Activated B cell treated with CpG ODN at 0.5 μM for 24 hours (primary cell): ENCODE measurements around the gene NNT. TPM values are rescaled to one million over a fixed set of nuclear protein-coding genes. Genes with fewer than 3 reads are reported as not detected.

ENCODE experiments used
- ATAC-seq: fragments of 200-7000 bp; cut with Tn5 transposase; one replicate; pipeline ENCODE4 v1.10.0; 2021; ENCODE audit warnings: low read depth, mild to moderate bottlenecking, moderate library complexity
- CTCF ChIA-PET: fragments of 350-600 bp; sonication (Branson Sonifier 250); formaldehyde crosslinking; loops from one replicate; lab custom pipeline; 2021; ENCODE audit warnings: antibody characterized with exemption; lab: Charles Lee
- POLR2A ChIA-PET: fragments of 350-600 bp; sonication (Branson Sonifier 250); formaldehyde crosslinking; loops from one replicate; lab custom pipeline; 2021; ENCODE audit warnings: antibody characterized with exemption; lab: Charles Lee
- DNase-seq: peaks from one replicate; pipeline ENCODE4 v3.0.0; 2022
- H3K27ac Mint-ChIP-seq: one replicate; pipeline ENCODE4 v1.8.0; 2020; ENCODE audit warnings: mixed read lengths
- H3K27me3 Mint-ChIP-seq: one replicate; pipeline ENCODE4 v1.8.0; 2021; ENCODE audit warnings: mixed read lengths
- H3K36me3 Mint-ChIP-seq: one replicate; pipeline ENCODE4 v1.8.0; 2021; ENCODE audit warnings: low read depth, mixed read lengths
- H3K4me1 Mint-ChIP-seq: one replicate; pipeline ENCODE4 v1.8.0; 2021; ENCODE audit warnings: mixed read lengths
- H3K4me3 Mint-ChIP-seq: one replicate; pipeline ENCODE4 v1.8.0; 2020; ENCODE audit warnings: mild to moderate bottlenecking, mixed read lengths
- H3K9me3 Mint-ChIP-seq: one replicate; pipeline ENCODE4 v1.8.0; 2020; ENCODE audit warnings: mixed read lengths
- intact Hi-C: fragments of 100-400 bp; cut with micrococcal nuclease; formaldehyde crosslinking; loops from one replicate; pipeline ENCODE4 v1.15.1; 2024
- total RNA-seq: library from RNA; stranded (reverse); gene quantifications from 2 replicates; pipeline ENCODE4 v1.2.3, GENCODE V29; 2022
- TF ChIP-seq, protein P1 (sequence below): fragments of 200-600 bp; IDR thresholded peaks from one replicate; pipeline ENCODE4 v1.8.0; 2022; ENCODE audit warnings: antibody characterized with exemption, mild to moderate bottlenecking

The NNT gene
- total RNA-seq, 1 donor from 2014 or later, result 63.0 TPM

DNA sequence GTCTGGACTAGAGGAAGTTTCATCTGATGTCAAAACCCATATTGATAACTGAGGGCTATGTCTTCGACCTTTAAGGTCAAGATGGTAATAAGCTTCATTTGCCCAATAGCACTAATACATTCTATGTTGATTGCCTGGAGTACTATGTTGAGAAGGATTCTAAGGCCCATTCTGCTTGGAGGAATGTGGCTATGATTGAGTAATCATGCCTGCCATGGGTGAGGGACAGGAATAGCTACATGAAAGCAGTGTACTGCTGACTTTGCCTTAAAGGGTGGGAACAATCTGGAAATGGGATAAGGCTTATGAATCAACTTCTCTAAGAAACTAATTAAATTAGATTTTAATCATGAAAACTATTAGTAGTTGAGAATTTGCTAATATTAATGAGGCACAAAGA is 13.6 kb downstream of the NNT start:
- ChIA-PET POLR2A (no interaction called here), CTCF (interaction anchor here (2.3 kb wide), 1 partner anchor 14 kb away, joined by 10 read pairs; no protein-coding TSS in a partner anchor)
- Mint-ChIP-seq H3K27ac (no peak overlapping the region), H3K9me3 (no peaks in the 10 kb centered on the region), H3K4me1 (no peaks in the 10 kb centered on the region), H3K36me3 (peaks cover 60% of the 10 kb centered on the region), H3K4me3 (no peak overlapping the region), H3K27me3 (no peaks in the 10 kb centered on the region)
- TF ChIP-seq, protein P1, sequence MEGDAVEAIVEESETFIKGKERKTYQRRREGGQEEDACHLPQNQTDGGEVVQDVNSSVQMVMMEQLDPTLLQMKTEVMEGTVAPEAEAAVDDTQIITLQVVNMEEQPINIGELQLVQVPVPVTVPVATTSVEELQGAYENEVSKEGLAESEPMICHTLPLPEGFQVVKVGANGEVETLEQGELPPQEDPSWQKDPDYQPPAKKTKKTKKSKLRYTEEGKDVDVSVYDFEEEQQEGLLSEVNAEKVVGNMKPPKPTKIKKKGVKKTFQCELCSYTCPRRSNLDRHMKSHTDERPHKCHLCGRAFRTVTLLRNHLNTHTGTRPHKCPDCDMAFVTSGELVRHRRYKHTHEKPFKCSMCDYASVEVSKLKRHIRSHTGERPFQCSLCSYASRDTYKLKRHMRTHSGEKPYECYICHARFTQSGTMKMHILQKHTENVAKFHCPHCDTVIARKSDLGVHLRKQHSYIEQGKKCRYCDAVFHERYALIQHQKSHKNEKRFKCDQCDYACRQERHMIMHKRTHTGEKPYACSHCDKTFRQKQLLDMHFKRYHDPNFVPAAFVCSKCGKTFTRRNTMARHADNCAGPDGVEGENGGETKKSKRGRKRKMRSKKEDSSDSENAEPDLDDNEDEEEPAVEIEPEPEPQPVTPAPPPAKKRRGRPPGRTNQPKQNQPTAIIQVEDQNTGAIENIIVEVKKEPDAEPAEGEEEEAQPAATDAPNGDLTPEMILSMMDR, result no peak
- no peak for DNase-seq
- intact Hi-C loops, result no loop called here
- ATAC-seq, result no peak

DNA sequence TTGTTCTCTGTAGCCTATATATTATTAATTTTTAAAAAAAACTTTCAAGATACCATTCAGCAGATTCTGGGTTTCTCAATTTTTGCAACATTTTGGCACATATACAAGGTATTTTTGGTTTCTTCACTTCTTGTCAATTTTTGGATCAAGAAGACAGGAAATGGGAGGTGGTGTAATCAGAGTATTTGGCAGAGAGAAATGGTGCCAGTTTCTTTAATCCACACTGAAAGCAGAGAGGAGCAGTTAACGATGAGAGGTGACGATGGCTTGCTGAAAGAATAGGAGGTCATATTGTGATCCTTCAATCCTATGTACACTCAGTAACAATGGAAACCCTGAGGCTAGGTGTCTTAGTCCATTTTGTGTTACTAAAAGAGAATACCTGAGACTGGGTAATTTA is 16.4 kb downstream of the NNT start:
- H3K36me3 Mint-ChIP-seq, result peaks cover 57% of the 10 kb centered on the region

DNA sequence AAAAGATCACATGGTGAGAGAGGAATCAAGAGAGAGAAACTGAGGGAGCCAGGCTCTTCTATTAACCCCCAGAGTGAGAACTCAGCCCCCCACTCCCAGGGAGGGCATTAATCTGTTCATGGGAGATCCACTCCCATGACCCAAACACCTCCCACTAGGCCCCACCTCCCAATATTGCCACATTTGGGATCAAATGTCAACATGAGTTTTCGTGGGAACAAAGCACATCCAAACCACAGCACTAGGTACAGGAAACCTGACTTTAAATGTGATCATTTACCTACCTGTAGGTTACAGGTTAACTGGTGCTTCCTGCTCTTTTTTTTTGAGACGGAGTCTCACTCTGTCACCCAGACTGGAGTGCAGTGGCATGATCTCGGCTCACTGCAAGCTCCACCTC is 16.9 kb downstream of the NNT start:
- ChIA-PET POLR2A (no interaction called here), CTCF (interaction anchor here (2.2 kb wide), 1 partner anchor 11 kb away, joined by 6 read pairs; no protein-coding TSS in a partner anchor)
- ATAC-seq (no peak), DNase-seq (no peak)
- H3K36me3 Mint-ChIP-seq, result peaks cover 59% of the 10 kb centered on the region
- TF ChIP-seq, protein P1, result no peak
- H3K9me3 Mint-ChIP-seq, result no peaks in the 10 kb centered on the region
- H3K27me3 Mint-ChIP-seq, result no peaks in the 10 kb centered on the region
- no peak overlapping the region for H3K4me3 Mint-ChIP-seq
- intact Hi-C loops, result no loop called here
- peaks cover 3% of the 10 kb centered on the region for H3K4me1 Mint-ChIP-seq
- no peak overlapping the region for H3K27ac Mint-ChIP-seq

More for the DNA sequence above, 16.4 kb downstream of the NNT start:
- Mint-ChIP-seq H3K27ac (no peak overlapping the region), H3K4me1 (peaks cover 3% of the 10 kb centered on the region), H3K9me3 (no peaks in the 10 kb centered on the region), H3K27me3 (no peaks in the 10 kb centered on the region), H3K4me3 (no peak overlapping the region)
- ChIA-PET POLR2A (no interaction called here), CTCF (interaction anchor here (1.2 to 2.2 kb wide), 2 partner anchors 12 kb away, joined by 4 to 6 read pairs; no protein-coding TSS in a partner anchor)
- intact Hi-C loops, result no loop called here
- ATAC-seq (no peak), DNase-seq (no peak)
- TF ChIP-seq, protein P1, result no peak

DNA sequence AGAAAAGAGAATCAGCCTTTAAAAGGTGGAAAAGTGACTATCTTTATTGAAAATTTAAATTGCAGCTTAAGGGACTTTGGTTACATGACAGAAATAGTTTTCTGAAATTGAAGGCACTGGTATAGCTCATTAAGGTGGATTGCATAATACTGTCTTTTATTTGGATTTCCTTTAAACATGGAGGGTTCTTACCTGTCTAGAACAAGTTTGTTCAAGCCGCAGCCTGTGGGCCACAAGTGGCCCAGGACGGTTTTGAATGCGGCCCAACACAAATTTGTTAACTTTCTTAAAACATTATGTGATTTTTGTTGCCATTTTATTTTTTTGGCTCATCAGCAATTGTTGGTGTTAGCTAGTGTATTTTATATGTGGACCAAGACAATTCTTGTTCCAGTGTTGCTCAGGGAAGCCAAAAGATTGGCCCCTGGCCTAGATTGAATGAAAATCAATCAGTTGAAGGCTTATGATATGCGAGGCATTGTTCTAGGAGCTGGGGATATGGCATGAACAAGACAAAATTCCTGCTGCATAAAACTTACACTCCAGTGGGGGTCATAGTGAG is 18.0 kb downstream of the NNT start:
- H3K9me3 Mint-ChIP-seq, result no peaks in the 10 kb centered on the region

DNA sequence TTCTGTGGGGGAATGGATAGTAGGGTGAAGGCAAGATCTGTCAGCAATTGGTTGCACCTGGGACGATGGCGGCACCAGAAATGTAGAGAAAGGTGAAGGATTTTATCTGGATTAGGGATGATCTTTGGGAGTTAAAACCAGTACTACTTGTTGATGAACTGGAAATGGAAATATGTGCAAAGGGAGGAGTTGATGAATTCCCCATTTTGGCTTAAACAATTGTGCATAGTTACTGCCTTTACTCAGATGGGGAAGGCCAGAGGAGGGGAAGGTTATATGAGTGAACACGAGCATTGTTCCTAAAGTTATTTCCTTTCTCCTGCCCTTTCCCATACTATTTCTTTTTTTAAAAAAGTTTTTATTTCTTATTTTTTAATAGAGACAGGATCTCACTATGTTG is 19.1 kb downstream of the NNT start:
- intact Hi-C loops, result no loop called here
- no peak overlapping the region for H3K4me3 Mint-ChIP-seq
- H3K27ac Mint-ChIP-seq, result no peak overlapping the region
- no peaks in the 10 kb centered on the region for H3K27me3 Mint-ChIP-seq
- ChIA-PET POLR2A (no interaction called here), CTCF (interaction anchor here (1.2 kb wide), 1 partner anchor 9 kb away, joined by 3 read pairs; no protein-coding TSS in a partner anchor)
- peaks cover 3% of the 10 kb centered on the region for H3K4me1 Mint-ChIP-seq
- no peak for ATAC-seq
- H3K9me3 Mint-ChIP-seq, result no peaks in the 10 kb centered on the region
- DNase-seq, result no peak
- H3K36me3 Mint-ChIP-seq, result peaks cover 48% of the 10 kb centered on the region
- TF ChIP-seq, protein P1, result no peak

More for the DNA sequence above, 18.0 kb downstream of the NNT start:
- TF ChIP-seq, protein P1, result no peak
- H3K27me3 Mint-ChIP-seq, result no peaks in the 10 kb centered on the region
- intact Hi-C loops, result no loop called here
- no peak overlapping the region for H3K27ac Mint-ChIP-seq
- DNase-seq (no peak), ATAC-seq (no peak)
- peaks cover 53% of the 10 kb centered on the region for H3K36me3 Mint-ChIP-seq
- peaks cover 3% of the 10 kb centered on the region for H3K4me1 Mint-ChIP-seq
- ChIA-PET CTCF (interaction anchor here (2.2 kb wide), 1 partner anchor 10 kb away, joined by 6 read pairs; no protein-coding TSS in a partner anchor), POLR2A (no interaction called here)
- no peak overlapping the region for H3K4me3 Mint-ChIP-seq
